Breast epithelium (tissue), 4 donors: ENCODE measurements around the gene PRDM16. TPM values are rescaled to one million over a fixed set of nuclear protein-coding genes. Genes with fewer than 3 reads are reported as not detected.

Source experiments
- DNase-seq, 2 donors: peaks; one replicate each; pipeline ENCODE4 v3.0.0-alpha.2; 2019; ENCODE audit warnings: low spot score in 2 of 2
- H3K27ac ChIP-seq, 2 donors: fragments of 200-600 bp; sonication (generic) in 1 of 2; one replicate each; pipeline ENCODE4 v1.5.1; 2016 to 2019; ENCODE audit warnings: mild to moderate bottlenecking in 1 of 2
- H3K27me3 ChIP-seq, 2 donors: fragments of 200-600 bp; sonication (generic) in 1 of 2; one replicate each; pipeline versions ENCODE4 v1.5.1 to v1.6.0; 2017 to 2019; ENCODE audit warnings: control low read depth in 1 of 2, mild to moderate bottlenecking in 1 of 2
- H3K36me3 ChIP-seq: fragments of 200-600 bp; one replicate; pipeline ENCODE4 v1.5.1; 2019
- H3K4me1 ChIP-seq, 2 donors: fragments of 200-600 bp; sonication (generic); one replicate each; pipeline ENCODE4 v1.5.1; 2016 to 2019; ENCODE audit warnings: control low read depth in 1 of 2
- H3K4me3 ChIP-seq, 3 donors: fragments of 200-600 bp; sonication (generic); 1 replicate in 2 of 3; 2 replicates in 1 of 3; pipeline ENCODE4 v1.5.1; 2016 to 2019; ENCODE audit warnings: mild to moderate bottlenecking in 3 of 3, moderate library complexity in 2 of 3
- H3K9me3 ChIP-seq, 2 donors: fragments of 200-600 bp; sonication (generic) in 1 of 2; one replicate each; pipeline ENCODE4 v1.5.1; 2016 to 2019; ENCODE audit warnings: control low read depth in 1 of 2
- CTCF ChIP-seq, 3 donors: fragments of 450-650 bp; IDR thresholded peaks; one replicate each; pipeline ENCODE4 v1.5.1; 2016 to 2017; ENCODE audit warnings: antibody characterized with exemption in 3 of 3, mild to moderate bottlenecking in 3 of 3, moderate library complexity in 3 of 3
- POLR2A ChIP-seq: fragments of 450-650 bp; IDR thresholded peaks from one replicate; pipeline ENCODE4 v1.6.1; 2016; ENCODE audit warnings: antibody characterized with exemption, mild to moderate bottlenecking, moderate library complexity
- POLR2AphosphoS5 ChIP-seq, 3 donors: sonication (generic); formaldehyde crosslinking; IDR thresholded peaks; one replicate each; pipeline ENCODE4 v1.6.1; 2017; ENCODE audit warnings: antibody characterized with exemption in 3 of 3
- intact Hi-C: fragments of 100-400 bp; cut with DNase I; formaldehyde crosslinking; loops from one replicate; pipeline ENCODE4 v1.15.1; 2023; ENCODE audit warnings: low total_unique reads
- total RNA-seq, 3 donors: library from RNA; depleted of rRNA; stranded (reverse); fragments of >200 nt; gene quantifications; one replicate each; pipeline ENCODE4 v1.1.0, GENCODE V29; 2016

PRDM16 gene
- total RNA-seq, 3 donors from 2014 or later, result 0.48 to 3.8 (median 3.6) TPM

GRCh38 chr1:3396411-3396810 is 327.4 kb downstream of the PRDM16 start:
- H3K4me3 ChIP-seq, result no peak overlapping the region
- no peaks in the 10 kb centered on the region for H3K9me3 ChIP-seq
- DNase-seq, result no peak
- H3K27ac ChIP-seq, result no peak overlapping the region
- H3K36me3 ChIP-seq, result no peaks in the 10 kb centered on the region
- peaks cover 0 to 6% of the 10 kb centered on the region in 2 donors for H3K4me1 ChIP-seq
- peaks cover 6 to 65% of the 10 kb centered on the region in 2 donors for H3K27me3 ChIP-seq
- intact Hi-C loops, result no loop called here
- TF ChIP-seq POLR2AphosphoS5 (IDR thresholded peaks at IDR 0.05) (no peak), POLR2A (no peak), CTCF (IDR thresholded peaks at IDR 0.05) (no peak)

- H3K4me1 ChIP-seq, result peaks cover 0 to 6% of the 10 kb centered on the region in 2 donors
- no peaks in the 10 kb centered on the region for H3K9me3 ChIP-seq
- DNase-seq, result no peak
- no peak for TF ChIP-seq CTCF (IDR thresholded peaks at IDR 0.05)
- no peak for TF ChIP-seq POLR2A
- no peak for TF ChIP-seq POLR2AphosphoS5 (IDR thresholded peaks at IDR 0.05)
- intact Hi-C loops, result no loop called here
- H3K36me3 ChIP-seq, result no peaks in the 10 kb centered on the region
- no peak overlapping the region for H3K27ac ChIP-seq
- no peak overlapping the region for H3K4me3 ChIP-seq
- peaks cover 6 to 63% of the 10 kb centered on the region in 2 donors for H3K27me3 ChIP-seq
These were observed 328.3 kb downstream of the PRDM16 start for GRCh38 chr1:3397311-3397710.

GRCh38 chr1:3398396-3399140 is 329.6 kb downstream of the PRDM16 start:
- intact Hi-C loops, result no loop called here
- Histone ChIP-seq H3K27me3 (peaks cover 4 to 61% of the 10 kb centered on the region in 2 donors), H3K4me3 (no peak overlapping the region), H3K4me1 (peaks cover 0 to 3% of the 10 kb centered on the region in 2 donors), H3K9me3 (no peaks in the 10 kb centered on the region), H3K36me3 (no peaks in the 10 kb centered on the region), H3K27ac (no peak overlapping the region)
- no peak for TF ChIP-seq POLR2A
- no peak for TF ChIP-seq CTCF (IDR thresholded peaks at IDR 0.05)
- TF ChIP-seq POLR2AphosphoS5 (IDR thresholded peaks at IDR 0.05), result no peak
- no peak for DNase-seq

GRCh38 chr1:3399732-3400131 is 330.7 kb downstream of the PRDM16 start:
- no peak for DNase-seq
- H3K36me3 ChIP-seq, result no peaks in the 10 kb centered on the region
- no peaks in the 10 kb centered on the region for H3K4me1 ChIP-seq
- TF ChIP-seq POLR2AphosphoS5 (IDR thresholded peaks at IDR 0.05) (no peak), CTCF (IDR thresholded peaks at IDR 0.05) (no peak), POLR2A (no peak)
- no peaks in the 10 kb centered on the region for H3K9me3 ChIP-seq
- peaks cover 0 to 59% of the 10 kb centered on the region in 2 donors for H3K27me3 ChIP-seq
- no peak overlapping the region for H3K4me3 ChIP-seq
- intact Hi-C loops, result no loop called here
- no peak overlapping the region for H3K27ac ChIP-seq

- Histone ChIP-seq H3K9me3 (no peaks in the 10 kb centered on the region), H3K4me1 (no peaks in the 10 kb centered on the region), H3K36me3 (no peaks in the 10 kb centered on the region), H3K4me3 (no peak overlapping the region), H3K27me3 (peaks cover 0 to 54% of the 10 kb centered on the region in 2 donors), H3K27ac (no peak overlapping the region)
- intact Hi-C loops, result no loop called here
- TF ChIP-seq CTCF (IDR thresholded peaks at IDR 0.05) (no peak), POLR2A (no peak), POLR2AphosphoS5 (IDR thresholded peaks at IDR 0.05) (no peak)
- DNase-seq, result no peak
These were observed 332.7 kb downstream of the PRDM16 start for GRCh38 chr1:3401585-3402257.
